Parathyroid adenoma (tissue), 2 donors: ENCODE results near the gene F2RL2.

Source experiments
- H2AFZ ChIP-seq: fragments of 300-600 bp; sonication (generic); one replicate; pipeline ENCODE4 v1.7.0; 2017; ENCODE audit warnings: antibody characterized with exemption, mild to moderate bottlenecking
- H3K27ac ChIP-seq: fragments of 300-600 bp; sonication (generic); one replicate; pipeline ENCODE4 v1.7.0; 2017
- H3K27me3 ChIP-seq: fragments of 300-600 bp; sonication (generic); one replicate; pipeline ENCODE4 v1.7.0; 2017; ENCODE audit warnings: low read length; ENCODE audit not compliant: control insufficient read depth, insufficient read depth
- H3K36me3 ChIP-seq: fragments of 300-600 bp; sonication (generic); one replicate; pipeline ENCODE4 v1.7.0; 2017; ENCODE audit warnings: low read length; ENCODE audit not compliant: control insufficient read depth, insufficient read depth
- H3K4me1 ChIP-seq: fragments of 300-600 bp; sonication (generic); one replicate; pipeline ENCODE4 v1.7.0; 2017; ENCODE audit warnings: control low read depth
- H3K4me2 ChIP-seq: fragments of 300-600 bp; sonication (generic); one replicate; pipeline ENCODE4 v1.7.0; 2017; ENCODE audit warnings: low read length
- H3K4me3 ChIP-seq: fragments of 300-600 bp; sonication (generic); one replicate; pipeline ENCODE4 v1.7.0; 2017; ENCODE audit warnings: low read depth, low read length
- H3K79me2 ChIP-seq: fragments of 300-600 bp; sonication (generic); one replicate; pipeline ENCODE4 v1.7.0; 2017; ENCODE audit warnings: control low read depth
- H3K9ac ChIP-seq: fragments of 300-600 bp; sonication (generic); one replicate; pipeline ENCODE4 v1.7.0; 2017; ENCODE audit warnings: mild to moderate bottlenecking
- H3K9me3 ChIP-seq: fragments of 300-600 bp; sonication (generic); one replicate; pipeline ENCODE4 v1.7.0; 2017; ENCODE audit warnings: low read length; ENCODE audit not compliant: control insufficient read depth
- CTCF ChIP-seq: fragments of 300-600 bp; sonication (generic); IDR thresholded peaks from one replicate; pipeline ENCODE4 v1.7.0; 2017; ENCODE audit warnings: antibody characterized with exemption, mild to moderate bottlenecking
- donor health status: primary hyperparathyroidism.

The F2RL2 gene

DNA sequence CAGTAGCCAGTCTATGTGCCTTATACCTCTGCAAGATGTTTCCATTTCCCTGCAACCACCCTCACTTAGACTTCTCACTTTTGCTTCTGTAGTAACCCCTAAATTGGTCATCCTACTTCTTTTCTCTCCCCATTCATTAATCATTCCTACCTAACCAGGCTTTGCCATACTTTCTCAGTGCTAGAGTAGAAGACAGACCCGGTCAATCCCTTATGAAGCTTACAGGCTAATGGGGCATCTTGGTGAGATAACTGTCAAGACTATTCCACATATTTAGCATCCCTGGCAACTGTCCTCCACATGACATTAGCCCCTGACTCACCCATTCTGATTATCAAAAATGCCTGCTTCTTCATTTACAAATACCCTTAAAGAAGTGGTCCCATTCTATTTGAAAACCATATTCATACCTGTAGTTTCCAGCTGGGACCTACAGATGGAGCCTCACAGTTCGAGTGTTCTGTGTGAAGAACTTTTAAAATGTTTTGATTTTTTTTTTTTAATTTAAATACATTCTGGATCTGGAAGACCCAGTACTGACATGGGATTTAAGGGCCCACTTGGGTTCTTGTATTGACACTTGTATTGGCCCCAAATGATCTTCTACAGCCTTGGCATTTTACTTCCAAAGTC, 21.0 kb downstream of the F2RL2 start:
- H3K27ac ChIP-seq = no peak overlapping the region
- H3K4me2 ChIP-seq = no peak overlapping the region
- no peaks in the 10 kb centered on the region for H3K9me3 ChIP-seq
- H3K36me3 ChIP-seq = no peaks in the 10 kb centered on the region
- H2AFZ ChIP-seq = no peak overlapping the region
- TF ChIP-seq CTCF = no peak
- no peaks in the 10 kb centered on the region for H3K4me1 ChIP-seq
- H3K4me3 ChIP-seq = no peak overlapping the region
- no peaks in the 10 kb centered on the region for H3K79me2 ChIP-seq
- H3K27me3 ChIP-seq = no peaks in the 10 kb centered on the region
- H3K9ac ChIP-seq = no peak overlapping the region

- H3K9me3 ChIP-seq = no peaks in the 10 kb centered on the region
- peak; percentile 72 for TF ChIP-seq CTCF
- H3K36me3 ChIP-seq = no peaks in the 10 kb centered on the region
- H3K27ac ChIP-seq = no peak overlapping the region
- no peak overlapping the region for H3K9ac ChIP-seq
- H2AFZ ChIP-seq = no peak overlapping the region
- H3K27me3 ChIP-seq = no peaks in the 10 kb centered on the region
- no peak overlapping the region for H3K4me2 ChIP-seq
- no peaks in the 10 kb centered on the region for H3K4me1 ChIP-seq
- no peaks in the 10 kb centered on the region for H3K79me2 ChIP-seq
- H3K4me3 ChIP-seq = no peak overlapping the region
These were observed 21.7 kb downstream of the F2RL2 start for GRCh38 chr5:76601470-76601869.

DNA sequence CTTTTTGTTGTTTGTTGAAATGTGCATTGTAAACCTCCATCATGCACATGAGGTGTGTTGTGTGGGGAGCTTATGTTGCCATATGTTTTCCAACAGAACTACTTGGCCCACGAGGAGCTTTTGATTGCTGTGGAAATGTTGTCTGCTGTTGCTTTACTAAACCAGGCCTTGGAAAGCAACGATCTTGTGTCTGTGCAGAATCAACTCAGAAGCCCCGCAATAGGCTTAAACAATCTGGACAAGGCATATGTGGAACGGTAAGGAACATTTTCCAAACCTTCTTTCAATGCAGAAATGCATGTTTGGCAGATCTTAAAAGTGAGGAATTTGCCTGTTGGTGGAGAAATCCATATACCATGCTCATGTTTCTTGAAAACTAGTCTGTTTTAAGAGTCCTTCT, 22.5 kb downstream of the F2RL2 start:
- H3K4me2 ChIP-seq = no peak overlapping the region
- no peak overlapping the region for H3K9ac ChIP-seq
- H3K79me2 ChIP-seq = no peaks in the 10 kb centered on the region
- no peaks in the 10 kb centered on the region for H3K9me3 ChIP-seq
- H2AFZ ChIP-seq = no peak overlapping the region
- no peak overlapping the region for H3K27ac ChIP-seq
- H3K27me3 ChIP-seq = no peaks in the 10 kb centered on the region
- no peaks in the 10 kb centered on the region for H3K4me1 ChIP-seq
- no peak overlapping the region for H3K4me3 ChIP-seq
- H3K36me3 ChIP-seq = no peaks in the 10 kb centered on the region
- no peak for TF ChIP-seq CTCF

DNA sequence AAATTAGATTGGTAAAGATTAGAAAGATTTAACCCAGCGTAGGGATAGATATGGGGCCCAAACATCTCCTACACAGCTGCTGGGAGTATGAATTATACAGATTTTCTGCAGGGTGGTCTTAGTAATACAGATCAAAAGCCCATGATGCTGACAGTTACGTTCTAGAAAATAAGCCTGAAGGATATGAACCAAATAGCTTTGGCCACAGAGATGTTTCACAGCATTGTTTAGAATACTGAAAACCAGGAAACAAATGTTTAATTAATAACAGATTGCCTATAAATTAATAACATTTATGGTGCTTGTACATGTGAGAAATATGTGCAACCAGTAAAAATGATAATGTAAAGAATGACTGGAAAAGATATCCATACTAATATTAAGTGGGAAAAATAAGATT, 24.7 kb downstream of the F2RL2 start:
- H3K4me3 ChIP-seq = no peak overlapping the region
- H2AFZ ChIP-seq = no peak overlapping the region
- TF ChIP-seq CTCF = no peak
- H3K27ac ChIP-seq = no peak overlapping the region
- H3K36me3 ChIP-seq = no peaks in the 10 kb centered on the region
- no peaks in the 10 kb centered on the region for H3K27me3 ChIP-seq
- no peaks in the 10 kb centered on the region for H3K9me3 ChIP-seq
- H3K4me1 ChIP-seq = no peaks in the 10 kb centered on the region
- no peaks in the 10 kb centered on the region for H3K79me2 ChIP-seq
- no peak overlapping the region for H3K4me2 ChIP-seq
- H3K9ac ChIP-seq = no peak overlapping the region

DNA sequence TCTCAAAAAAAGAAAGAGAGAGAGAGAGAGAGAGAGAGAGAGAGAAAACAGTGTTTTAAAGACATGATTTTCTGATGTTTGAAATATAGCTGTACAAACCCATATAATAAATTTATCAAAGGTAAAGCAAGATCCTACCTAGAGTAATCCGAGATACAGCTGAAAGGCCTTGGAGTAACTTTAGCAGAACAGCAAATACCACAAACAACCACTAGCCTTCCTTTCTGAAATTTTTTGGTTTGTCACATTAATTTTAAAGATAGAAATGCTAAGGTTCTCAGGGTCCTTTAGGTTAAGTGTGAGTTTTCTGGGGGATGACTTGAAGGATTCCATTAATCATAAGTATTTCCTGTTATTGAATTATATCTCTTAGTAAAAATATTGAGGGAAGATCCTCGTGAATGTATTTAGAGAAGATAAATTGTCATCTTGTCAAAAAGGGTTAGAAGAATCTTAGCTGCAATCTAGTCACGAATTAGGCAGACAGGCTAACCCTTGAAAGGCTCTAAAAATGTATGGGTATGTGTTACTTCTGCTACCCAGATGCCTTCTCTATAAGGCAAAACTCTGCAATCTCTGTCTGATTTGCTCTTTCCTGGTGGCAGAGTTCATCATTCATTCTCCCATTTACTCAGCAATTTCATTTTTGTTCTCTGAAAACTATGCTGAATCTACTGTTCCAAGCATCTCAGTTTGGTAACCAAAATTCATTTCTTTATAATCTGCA, 27.3 kb downstream of the F2RL2 start:
- H3K36me3 ChIP-seq = no peaks in the 10 kb centered on the region
- no peak overlapping the region for H2AFZ ChIP-seq
- no peaks in the 10 kb centered on the region for H3K27me3 ChIP-seq
- H3K4me1 ChIP-seq = no peaks in the 10 kb centered on the region
- H3K9ac ChIP-seq = no peak overlapping the region
- H3K27ac ChIP-seq = no peak overlapping the region
- no peaks in the 10 kb centered on the region for H3K79me2 ChIP-seq
- H3K4me2 ChIP-seq = no peak overlapping the region
- no peak for TF ChIP-seq CTCF
- no peaks in the 10 kb centered on the region for H3K9me3 ChIP-seq
- H3K4me3 ChIP-seq = no peak overlapping the region
